Spleen (tissue), 11 donors: Measurements from ENCODE around the gene UBA6. TPM values are rescaled to one million over a fixed set of nuclear protein-coding genes. Genes with fewer than 3 reads are reported as not detected.

Source experiments
- DNase-seq: peaks from one replicate; pipeline ENCODE4 v3.0.0-alpha.2; 2020
- H3K27ac ChIP-seq, 8 donors: fragments of 200-600 bp; sonication (generic) in 7 of 8; 1 replicate in 4 of 8; 2 replicates in 4 of 8; pipeline versions ENCODE4 v1.5.0 to v1.8.0; 2016 to 2021; ENCODE audit warnings: inconsistent platforms in 4 of 8, mild to moderate bottlenecking in 4 of 8, moderate library complexity in 1 of 8
- H3K27me3 ChIP-seq, 7 donors: fragments of 200-600 bp; sonication (generic) in 6 of 7; replicated peaks in 1 of 7; 1 replicate in 4 of 7; 2 replicates in 3 of 7; pipeline versions ENCODE4 v1.5.0 to v1.8.0; 2016 to 2021; ENCODE audit warnings: inconsistent platforms in 3 of 7, mild to moderate bottlenecking in 1 of 7
- H3K36me3 ChIP-seq, 6 donors: fragments of 200-600 bp; sonication (generic) in 5 of 6; 1 replicate in 4 of 6; 2 replicates in 2 of 6; pipeline versions ENCODE4 v1.5.0 to v1.8.0; 2016 to 2021; ENCODE audit warnings: inconsistent platforms in 2 of 6
- H3K4me1 ChIP-seq, 6 donors: fragments of 200-600 bp; sonication (generic) in 5 of 6; 1 replicate in 3 of 6; 2 replicates in 3 of 6; pipeline versions ENCODE4 v1.5.0 to v1.8.0; 2016 to 2021; ENCODE audit warnings: inconsistent platforms in 3 of 6
- H3K4me3 ChIP-seq, 8 donors: fragments of 200-600 bp; sonication (generic) in 7 of 8; 1 replicate in 4 of 8; 2 replicates in 4 of 8; pipeline versions ENCODE4 v1.5.0 to v1.8.0; 2016 to 2021; ENCODE audit warnings: inconsistent platforms in 4 of 8, mild to moderate bottlenecking in 4 of 8, moderate library complexity in 2 of 8
- H3K9me3 ChIP-seq, 8 donors: fragments of 200-600 bp; sonication (generic) in 7 of 8; 1 replicate in 4 of 8; 2 replicates in 4 of 8; pipeline versions ENCODE4 v1.5.0 to v1.8.0; 2016 to 2021; ENCODE audit warnings: inconsistent platforms in 4 of 8
- POLR2A ChIP-seq, 3 donors: fragments of 450-650 bp; IDR thresholded peaks; one replicate each; pipeline ENCODE4 v1.5.1; 2017; ENCODE audit warnings: antibody characterized with exemption in 3 of 3, mild to moderate bottlenecking in 1 of 3
- POLR2AphosphoS5 ChIP-seq, 3 donors: sonication (generic); formaldehyde crosslinking; IDR thresholded peaks; one replicate each; pipeline ENCODE4 v1.5.1; 2017; ENCODE audit warnings: antibody characterized with exemption in 3 of 3
- WGBS, 5 donors: extraction: QIAGEN DNeasy Blood & Tissue Kit in 3 of 5; methylation state at CpG; one replicate each; pipeline versions ENCODE4 v1.1.5 to v1.1.7; 2013 to 2018; 5-methylcytosine and 5-hydroxymethylcytosine counted together
- intact Hi-C: fragments of 100-400 bp; cut with DNase I; formaldehyde crosslinking; loops from one replicate; pipeline ENCODE4 v1.15.0; 2023; ENCODE audit warnings: low total_unique reads
- polyA plus RNA-seq, 3 donors: library from polyadenylated mRNA; stranded (reverse); fragments of 200-250 nt; gene quantifications; one replicate each; pipeline ENCODE4 v1.2.1, GENCODE V29; 2013
- total RNA-seq, 7 donors: library from RNA; depleted of rRNA in 3 of 7; stranded (reverse); fragments of >200 nt in 3 of 7; fragmentation: NEBNext Ultra II Directional in 4 of 7; extraction: Animal tissue kit (Norgen Biotek cat#: 25700) in 4 of 7; gene quantifications; one replicate each; pipeline versions ENCODE4 v1.1.0 to v1.2.1, GENCODE V29; 2016 to 2021
- TF ChIP-seq, protein P1 (sequence below), 11 experiments: fragments of 200-600 bp in 7 of 11; fragments of 450-650 bp in 4 of 11; sonication (generic) in 4 of 11; IDR thresholded peaks in 8 of 11; conservative IDR thresholded peaks in 3 of 11; 1 replicate in 7 of 11; 2 replicates in 4 of 11; pipeline versions ENCODE4 v1.4.0 to v1.8.0; 2016 to 2021; ENCODE audit warnings: antibody characterized with exemption in 11 of 11, inconsistent platforms in 4 of 11, mild to moderate bottlenecking in 1 of 11
- donor health status: healthy with polysubstance abuse.
- donor health status: DM: no; HTN: no; CAD: no; lungs with moderate emphysema.
- donor health status: DM: no; HTN: no; CAD: no.
- donor health status: Bipolar disorder and iron deficiency.
- donor health status: healthy.
- donor health status: DM: no; HTN: no; CAD: no.
- donor health status: DM: yes; HTN: yes; CAD: no.

The UBA6 gene
- total and polyA plus RNA-seq, 10 donors: 5.8 to 144 (median 64.7) TPM

DNA sequence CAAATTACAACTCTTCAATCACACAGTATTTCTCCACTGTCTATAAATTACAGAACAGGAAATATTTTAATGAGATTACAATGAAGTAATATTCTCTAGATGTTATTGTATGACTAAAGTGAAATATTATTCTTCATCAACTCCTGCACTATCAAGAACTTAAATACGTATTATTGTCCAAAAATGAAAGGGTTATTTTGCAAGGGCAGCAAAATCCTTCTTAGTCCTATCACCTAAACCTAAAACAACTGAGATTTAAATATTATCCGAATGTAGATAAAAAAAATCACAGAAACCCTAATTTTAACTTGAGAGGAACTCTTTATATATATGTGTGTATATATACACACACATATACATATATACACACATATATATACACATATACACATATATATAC is 4.9 kb downstream of the UBA6 start:
- intact Hi-C loops: loop anchor here (10.0 kb wide), 1 partner anchor 141 kb away; the partner anchor contains the start of gene STAP1
- TF ChIP-seq POLR2A (IDR thresholded peaks at IDR 0.05): no peak
- TF ChIP-seq POLR2AphosphoS5 (IDR thresholded peaks at IDR 0.05): no peak
- TF ChIP-seq, protein P1, sequence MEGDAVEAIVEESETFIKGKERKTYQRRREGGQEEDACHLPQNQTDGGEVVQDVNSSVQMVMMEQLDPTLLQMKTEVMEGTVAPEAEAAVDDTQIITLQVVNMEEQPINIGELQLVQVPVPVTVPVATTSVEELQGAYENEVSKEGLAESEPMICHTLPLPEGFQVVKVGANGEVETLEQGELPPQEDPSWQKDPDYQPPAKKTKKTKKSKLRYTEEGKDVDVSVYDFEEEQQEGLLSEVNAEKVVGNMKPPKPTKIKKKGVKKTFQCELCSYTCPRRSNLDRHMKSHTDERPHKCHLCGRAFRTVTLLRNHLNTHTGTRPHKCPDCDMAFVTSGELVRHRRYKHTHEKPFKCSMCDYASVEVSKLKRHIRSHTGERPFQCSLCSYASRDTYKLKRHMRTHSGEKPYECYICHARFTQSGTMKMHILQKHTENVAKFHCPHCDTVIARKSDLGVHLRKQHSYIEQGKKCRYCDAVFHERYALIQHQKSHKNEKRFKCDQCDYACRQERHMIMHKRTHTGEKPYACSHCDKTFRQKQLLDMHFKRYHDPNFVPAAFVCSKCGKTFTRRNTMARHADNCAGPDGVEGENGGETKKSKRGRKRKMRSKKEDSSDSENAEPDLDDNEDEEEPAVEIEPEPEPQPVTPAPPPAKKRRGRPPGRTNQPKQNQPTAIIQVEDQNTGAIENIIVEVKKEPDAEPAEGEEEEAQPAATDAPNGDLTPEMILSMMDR (IDR thresholded peaks at IDR 0.05 in 8 of 11, conservative IDR thresholded peaks at IDR 0.05 in 3 of 11): no peak
- DNase-seq: no peak
- 93 to 97% (median 95%) methylated on average over 2 of the region's 2 CpGs for WGBS, 5 donors
- Histone ChIP-seq H3K36me3 (peaks cover 0 to 49% (median 19%) of the 10 kb centered on the region in 6 donors), H3K4me1 (peaks cover 0 to 41% (median 18%) of the 10 kb centered on the region in 6 donors), H3K27me3 (no peaks in the 10 kb centered on the region), H3K4me3 (no peak overlapping the region), H3K27ac (no peak overlapping the region), H3K9me3 (peaks cover 0 to 7% (median 0%) of the 10 kb centered on the region in 8 donors)

DNA sequence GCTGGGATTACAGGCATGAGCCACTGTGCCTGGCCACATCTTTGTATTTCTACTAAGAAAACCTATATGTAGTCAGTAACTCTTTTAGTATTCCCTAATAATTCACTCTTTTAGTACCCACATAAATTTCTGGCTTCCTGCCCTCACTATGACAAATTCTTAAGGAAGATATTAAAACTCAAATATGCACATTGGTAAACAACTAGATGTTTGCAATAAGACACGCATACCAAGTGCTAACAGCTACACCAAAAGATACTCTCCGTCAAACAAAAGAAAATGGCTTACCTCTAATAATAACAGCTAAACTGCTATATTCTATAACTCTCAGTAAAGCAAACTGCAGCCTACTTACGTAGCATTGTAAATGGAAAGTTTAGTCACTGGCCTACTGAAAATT is 6.3 kb downstream of the UBA6 start:
- no peak for DNase-seq
- Histone ChIP-seq H3K27ac (no peak overlapping the region), H3K4me3 (no peak overlapping the region), H3K27me3 (no peaks in the 10 kb centered on the region), H3K36me3 (peaks cover 0 to 63% (median 19%) of the 10 kb centered on the region in 6 donors), H3K4me1 (peaks cover 0 to 31% (median 9%) of the 10 kb centered on the region in 6 donors), H3K9me3 (peaks cover 0 to 7% (median 0%) of the 10 kb centered on the region in 8 donors)
- intact Hi-C loops: loop anchor here (10.0 kb wide), 1 partner anchor 140 kb away; the partner anchor contains the start of gene STAP1
- TF ChIP-seq, protein P1 (IDR thresholded peaks at IDR 0.05 in 8 of 11, conservative IDR thresholded peaks at IDR 0.05 in 3 of 11): no peak
- TF ChIP-seq POLR2AphosphoS5 (IDR thresholded peaks at IDR 0.05) (no peak), POLR2A (IDR thresholded peaks at IDR 0.05) (no peak)
- WGBS, 5 donors: 90 to 97% (median 95%) methylated on average over 3 of the region's 3 CpGs

DNA sequence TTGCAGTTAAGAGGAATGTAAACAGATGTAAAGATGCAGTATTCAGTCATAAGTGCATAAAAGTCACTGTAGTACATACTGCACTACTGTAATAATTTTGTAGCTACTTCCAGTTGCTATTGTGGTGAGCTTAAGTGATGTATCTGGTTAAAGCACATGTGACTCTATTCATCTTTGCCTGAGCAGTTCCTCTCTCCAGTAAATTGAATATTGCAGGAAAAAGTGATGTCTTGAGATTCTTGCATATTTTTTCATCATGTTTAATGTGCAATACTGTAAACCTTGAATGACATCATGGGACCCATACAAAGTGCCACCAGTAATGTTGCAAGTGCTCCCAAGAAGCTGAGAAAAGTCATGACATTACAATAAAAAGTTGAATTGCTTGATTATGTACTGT is 9.6 kb downstream of the UBA6 start:
- H3K4me1 ChIP-seq: no peaks in the 10 kb centered on the region
- intact Hi-C loops: loop anchor here (10.0 kb wide), 1 partner anchor 137 kb away; the partner anchor contains the start of gene STAP1
- TF ChIP-seq, protein P1 (IDR thresholded peaks at IDR 0.05 in 8 of 11, conservative IDR thresholded peaks at IDR 0.05 in 3 of 11): no peak
- no peak for TF ChIP-seq POLR2AphosphoS5 (IDR thresholded peaks at IDR 0.05)
- TF ChIP-seq POLR2A (IDR thresholded peaks at IDR 0.05): no peak

DNA sequence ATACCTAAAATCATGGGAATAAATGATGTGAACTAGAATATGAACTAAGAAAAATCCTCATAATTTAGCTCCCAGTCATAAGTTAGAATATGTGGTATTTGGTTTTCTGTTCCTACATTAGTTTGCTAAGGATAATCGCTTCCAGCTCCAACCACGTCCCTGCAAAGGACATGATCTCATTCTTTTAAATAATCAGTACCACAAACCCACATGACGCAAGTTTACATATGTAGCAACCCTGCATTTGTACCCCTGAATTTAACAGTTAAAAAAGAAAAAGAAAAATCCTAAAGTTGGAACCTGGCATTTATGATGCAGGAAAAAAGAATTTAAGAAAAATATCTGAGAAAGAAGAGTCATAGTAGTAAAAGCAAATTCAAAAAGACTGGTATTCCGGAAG is 13.3 kb downstream of the UBA6 start:
- Histone ChIP-seq H3K4me3 (no peak overlapping the region), H3K4me1 (no peaks in the 10 kb centered on the region), H3K27ac (no peak overlapping the region), H3K9me3 (peaks cover 0 to 7% (median 0%) of the 10 kb centered on the region in 8 donors), H3K27me3 (no peaks in the 10 kb centered on the region), H3K36me3 (peaks cover 0 to 63% (median 13%) of the 10 kb centered on the region in 6 donors)
- DNase-seq: no peak
- intact Hi-C loops: no loop called here
- 77 to 94% (median 89%) methylated on average over 4 of the region's 4 CpGs for WGBS, 5 donors
- TF ChIP-seq POLR2AphosphoS5 (IDR thresholded peaks at IDR 0.05) (no peak), POLR2A (IDR thresholded peaks at IDR 0.05) (no peak)
- TF ChIP-seq, protein P1 (IDR thresholded peaks at IDR 0.05 in 8 of 11, conservative IDR thresholded peaks at IDR 0.05 in 3 of 11): no peak

More for the DNA sequence above, 9.6 kb downstream of the UBA6 start:
- H3K9me3 ChIP-seq: peaks cover 0 to 7% (median 0%) of the 10 kb centered on the region in 8 donors
- H3K27ac ChIP-seq: no peak overlapping the region
- H3K4me3 ChIP-seq: no peak overlapping the region
- no peaks in the 10 kb centered on the region for H3K27me3 ChIP-seq
- H3K36me3 ChIP-seq: peaks cover 0 to 77% (median 19%) of the 10 kb centered on the region in 6 donors
- DNase-seq: no peak
